SU-DHL-6 (cell line): ENCODE measurements around the gene TBC1D4.

Source experiments
- CTCF ChIP-seq: fragments of 200-600 bp; sonication (generic); IDR thresholded peaks from one replicate; pipeline ENCODE4 v1.5.1; 2017; ENCODE audit warnings: antibody characterized with exemption, mild to moderate bottlenecking, low read length, moderate library complexity; ENCODE audit not compliant: insufficient read depth, poor library complexity, severe bottlenecking
- EZH2phosphoT487 ChIP-seq: fragments of 200-600 bp; sonication (generic), shearing (Covaris generic); conservative IDR thresholded peaks from 2 replicates; pipeline ENCODE4 v1.6.1; 2018; ENCODE audit warnings: mild to moderate bottlenecking, antibody characterized with exemption, low read length, moderate library complexity, mixed read lengths

GRCh38 chr13:75482070-75482819, at the start of gene TBC1D4:
- peak; percentile 92 for TF ChIP-seq CTCF
- TF ChIP-seq EZH2phosphoT487: no peak
